NCI-H2029 treated with DMSO at 0.1 percent for 48 hours (cell line): ENCODE measurements around the gene ERLEC1.
"Not testable (repeated sequence)": the region's sequence is repeated elsewhere in the genome, so short reads cannot be mapped to it uniquely, and the experiment has no call there.

Experiments used
- DNase-seq: peaks from one replicate; lab custom pipeline; 2025; lab: John Stamatoyannopoulos, UW

Gene ERLEC1

GRCh38 chr2:53829980-53830290, 43.1 kb downstream of the ERLEC1 start:
- DNase-seq = not testable (repeated sequence)

DNA sequence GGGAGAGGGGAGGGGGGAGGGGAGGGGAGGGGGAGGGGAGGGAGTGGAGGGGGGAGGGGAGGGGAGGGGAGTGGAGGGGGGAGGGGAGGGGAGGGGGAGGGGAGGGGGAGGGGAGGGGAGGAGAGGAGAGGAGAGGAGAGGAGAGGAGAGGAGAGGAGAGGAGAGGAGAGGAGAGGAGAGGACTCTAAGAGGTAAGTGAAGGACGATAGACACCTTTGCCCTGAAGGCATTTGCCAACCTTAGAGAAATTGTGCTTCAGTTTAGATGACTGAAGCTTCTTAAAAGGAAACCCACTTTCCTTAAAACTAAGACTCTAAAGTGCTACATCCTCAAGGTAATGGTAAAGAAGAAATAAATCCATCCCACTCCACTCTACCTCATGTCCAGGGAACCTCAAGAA, 53.7 kb downstream of the ERLEC1 start:
- no peak for DNase-seq

- not testable (repeated sequence) for DNase-seq
Measured at GRCh38 chr2:53841651-53842050, 54.8 kb downstream of the ERLEC1 start.

DNA sequence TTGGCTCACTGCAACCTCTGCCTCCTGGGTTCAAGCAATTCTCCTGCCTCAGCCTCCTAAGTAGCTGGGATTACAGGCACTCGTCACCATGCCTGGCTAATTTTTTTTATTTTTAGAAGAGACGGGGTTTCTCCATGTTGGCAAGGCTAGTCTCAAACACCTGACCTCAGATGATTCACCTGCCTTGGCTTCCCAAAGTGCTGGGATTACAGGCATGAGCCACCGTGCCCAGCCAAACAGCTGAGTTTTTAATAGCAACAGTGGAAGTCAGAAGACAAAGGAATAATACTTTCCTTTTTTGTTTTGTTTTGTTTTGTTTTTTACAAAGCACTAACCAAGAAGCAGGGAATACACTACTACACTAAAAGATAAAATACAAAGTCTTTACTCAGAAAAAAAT, 56.0 kb downstream of the ERLEC1 start:
- DNase-seq = no peak

DNA sequence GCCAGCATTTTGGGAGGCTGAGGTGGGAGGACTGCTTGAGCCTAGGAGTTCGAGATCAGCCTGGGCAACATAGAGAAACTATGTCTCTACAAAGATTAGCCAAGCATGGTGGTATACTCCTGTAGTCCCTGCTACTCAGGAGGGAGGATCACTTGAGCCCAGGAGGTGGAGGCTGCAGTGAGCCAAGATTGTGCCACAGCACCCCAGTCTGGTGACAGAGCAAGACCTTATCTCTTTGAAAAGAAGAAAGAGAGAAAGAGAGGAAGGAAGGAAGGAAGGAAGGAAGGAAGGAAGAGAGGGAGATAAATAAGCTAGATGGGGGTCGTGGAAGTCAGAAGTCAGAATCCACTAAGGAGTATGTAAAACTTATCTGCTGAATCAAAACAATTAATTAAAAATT, 56.8 kb downstream of the ERLEC1 start:
- no peak for DNase-seq

DNA sequence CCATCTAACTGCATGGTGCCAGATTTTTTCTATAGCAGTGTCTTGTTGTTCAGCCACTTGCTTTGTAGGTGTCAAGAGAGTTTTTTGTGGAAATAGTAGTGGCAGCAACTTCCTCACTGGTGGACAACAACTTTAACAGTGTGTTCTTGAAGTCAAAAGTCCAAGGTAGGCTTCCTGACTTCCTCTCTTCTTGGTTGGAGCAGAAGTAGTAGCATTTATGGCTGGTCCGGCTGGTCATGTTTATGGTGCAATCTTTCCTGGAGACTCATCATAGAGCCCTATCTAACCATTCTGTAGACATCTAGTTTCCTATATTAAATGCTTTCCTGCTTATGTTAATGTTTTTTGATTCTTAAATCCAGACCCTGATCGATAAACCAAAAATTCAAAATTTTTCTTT, 61.2 kb downstream of the ERLEC1 start:
- DNase-seq = no peak

GRCh38 chr2:53851052-53851757, 64.4 kb downstream of the ERLEC1 start:
- not testable (repeated sequence) for DNase-seq

- no peak for DNase-seq
Measured at GRCh38 chr2:53852532-53852931, 65.7 kb downstream of the ERLEC1 start.

GRCh38 chr2:53854678-53855077, 67.8 kb downstream of the ERLEC1 start:
- no peak for DNase-seq

GRCh38 chr2:53856272-53856671, 69.4 kb downstream of the ERLEC1 start:
- no peak for DNase-seq

- DNase-seq = no peak
Measured at GRCh38 chr2:53859206-53860181, 72.7 kb downstream of the ERLEC1 start, which contains the start of gene GPR75. TSS of gene GPR75 (minus strand) at chr2:53859967. CDS start at chr2:53854756, 5,211 bp downstream.

DNA sequence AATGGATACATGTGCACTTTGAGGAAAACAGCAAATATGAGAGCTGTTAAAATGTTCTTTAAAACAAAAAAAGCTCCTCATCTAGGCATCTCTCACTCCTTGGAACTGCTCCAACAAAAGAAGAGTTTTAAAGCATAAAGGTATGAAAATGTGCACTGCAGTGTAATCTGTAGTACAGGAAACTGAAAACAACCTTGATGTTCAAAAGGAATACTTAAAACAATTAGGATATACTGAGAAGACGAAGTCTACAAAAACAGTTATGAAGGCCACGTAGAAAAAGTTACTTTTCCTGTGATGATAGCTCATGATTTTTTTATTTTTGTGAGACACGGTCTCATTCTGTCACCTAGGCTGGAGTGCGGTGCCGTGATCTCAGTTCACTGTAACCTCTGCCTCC, 75.0 kb downstream of the ERLEC1 start:
- DNase-seq = no peak

GRCh38 chr2:53863538-53864227, 76.8 kb downstream of the ERLEC1 start:
- DNase-seq = no peak

DNA sequence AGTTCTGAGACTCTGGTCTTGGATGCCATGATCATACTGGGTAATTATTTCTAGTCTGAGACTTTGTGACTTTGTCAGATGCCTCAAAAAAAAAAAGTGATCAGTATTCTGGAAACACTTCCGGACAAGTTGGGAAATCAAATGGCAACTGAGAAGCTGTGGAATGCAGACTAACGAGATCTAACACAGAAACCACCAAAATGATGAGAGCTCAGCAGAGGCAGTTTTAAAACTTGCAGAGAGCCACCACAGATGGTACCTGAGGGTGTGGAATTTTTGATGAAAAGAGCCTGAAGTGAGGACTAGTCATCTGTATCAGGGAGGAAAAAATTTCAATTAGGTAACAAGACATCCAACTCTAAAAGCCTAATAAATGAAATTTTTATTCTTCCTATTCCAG, 78.4 kb downstream of the ERLEC1 start:
- no peak for DNase-seq

- DNase-seq = no peak
Measured at GRCh38 chr2:53865962-53866361, 79.1 kb downstream of the ERLEC1 start.

DNA sequence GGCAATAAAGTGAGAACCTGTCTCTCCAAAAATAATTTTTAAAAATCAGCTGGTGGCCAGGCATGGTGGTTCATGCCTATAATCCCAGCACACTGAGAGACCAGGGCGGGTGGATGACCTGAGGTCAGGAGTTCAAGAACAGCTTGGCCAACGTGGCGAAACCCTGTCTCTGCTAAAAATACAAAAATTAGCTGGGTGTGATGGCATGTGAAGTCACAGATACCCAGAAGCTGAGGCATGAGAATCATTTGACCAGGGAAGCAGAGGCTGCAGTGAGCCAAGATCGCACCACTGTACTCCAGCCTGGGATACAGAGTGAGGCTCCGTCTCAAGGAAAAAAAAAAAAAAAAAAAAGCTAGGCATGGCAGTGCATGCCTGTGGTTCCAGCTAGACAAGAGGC, 80.3 kb downstream of the ERLEC1 start:
- DNase-seq = no peak

- DNase-seq = no peak
Measured at GRCh38 chr2:53867773-53868172, 80.9 kb downstream of the ERLEC1 start.
